ENCODE data around the gene OLFML1. TPM values are rescaled to one million over a fixed set of nuclear protein-coding genes. Genes with fewer than 3 reads are reported as not detected.
A peak's percentile ranks its signal among the peaks of the same experiment; 100 is the strongest.

The OLFML1 gene
- total RNA-seq, 1 donor: not detected

- Histone ChIP-seq H3K4me1 (ENCODE audit: insufficient read depth, low read length) (peaks cover 14% of the 10 kb centered on the region), H3K9me3 (ENCODE audit: low read depth, low read length) (no peaks in the 10 kb centered on the region)
Measured at GRCh38 chr11:7490535-7490934, 5.2 kb downstream of the OLFML1 start.

GRCh38 chr11:7492253-7492652 lies 6.9 kb downstream of the OLFML1 start:
- Histone ChIP-seq H3K4me1 (ENCODE audit: insufficient read depth, low read length) (peaks cover 29% of the 10 kb centered on the region), H3K4me3 (ENCODE audit: low read length) (no peak overlapping the region), H3K27me3 (ENCODE audit: insufficient read depth, low read length) (no peaks in the 10 kb centered on the region), H3K9me3 (ENCODE audit: low read depth, low read length) (no peaks in the 10 kb centered on the region)

More at GRCh38 chr11:7490535-7490934, 5.2 kb downstream of the OLFML1 start:
- Histone ChIP-seq H3K4me3 (ENCODE audit: low read length) (no peak overlapping the region), H3K27me3 (ENCODE audit: insufficient read depth, low read length) (no peaks in the 10 kb centered on the region)

GRCh38 chr11:7493670-7494069 lies 8.4 kb downstream of the OLFML1 start:
- Histone ChIP-seq H3K27me3 (ENCODE audit: insufficient read depth, low read length) (no peaks in the 10 kb centered on the region), H3K9me3 (ENCODE audit: low read depth, low read length) (no peaks in the 10 kb centered on the region), H3K4me3 (ENCODE audit: low read length) (no peak overlapping the region), H3K4me1 (ENCODE audit: insufficient read depth, low read length) (peaks cover 40% of the 10 kb centered on the region)

GRCh38 chr11:7494086-7494745 lies 8.9 kb downstream of the OLFML1 start:
- H3K4me1 ChIP-seq (ENCODE audit: insufficient read depth, low read length): peaks cover 43% of the 10 kb centered on the region
- no peaks in the 10 kb centered on the region for H3K27me3 ChIP-seq (ENCODE audit: insufficient read depth, low read length)
- H3K4me3 ChIP-seq (ENCODE audit: low read length): no peak overlapping the region
- no peaks in the 10 kb centered on the region for H3K9me3 ChIP-seq (ENCODE audit: low read depth, low read length)

GRCh38 chr11:7495882-7496551 lies 10.7 kb downstream of the OLFML1 start:
- no peaks in the 10 kb centered on the region for H3K9me3 ChIP-seq (ENCODE audit: low read depth, low read length)
- no peaks in the 10 kb centered on the region for H3K27me3 ChIP-seq (ENCODE audit: insufficient read depth, low read length)
- peaks cover 36% of the 10 kb centered on the region for H3K4me1 ChIP-seq (ENCODE audit: insufficient read depth, low read length)
- H3K4me3 ChIP-seq (ENCODE audit: low read length): no peak overlapping the region

- peaks cover 36% of the 10 kb centered on the region for H3K4me1 ChIP-seq (ENCODE audit: insufficient read depth, low read length)
- no peaks in the 10 kb centered on the region for H3K27me3 ChIP-seq (ENCODE audit: insufficient read depth, low read length)
- no peaks in the 10 kb centered on the region for H3K9me3 ChIP-seq (ENCODE audit: low read depth, low read length)
- H3K4me3 ChIP-seq (ENCODE audit: low read length): no peak overlapping the region
Measured at GRCh38 chr11:7498193-7498592, 12.9 kb downstream of the OLFML1 start.

- Histone ChIP-seq H3K4me1 (ENCODE audit: insufficient read depth, low read length) (peaks cover 31% of the 10 kb centered on the region), H3K9me3 (ENCODE audit: low read depth, low read length) (no peaks in the 10 kb centered on the region), H3K27me3 (ENCODE audit: insufficient read depth, low read length) (no peaks in the 10 kb centered on the region), H3K4me3 (ENCODE audit: low read length) (no peak overlapping the region)
Measured at GRCh38 chr11:7499081-7499480, 13.8 kb downstream of the OLFML1 start.

GRCh38 chr11:7500251-7500650 lies 14.9 kb downstream of the OLFML1 start:
- Histone ChIP-seq H3K9me3 (ENCODE audit: low read depth, low read length) (no peaks in the 10 kb centered on the region), H3K4me1 (ENCODE audit: insufficient read depth, low read length) (peaks cover 31% of the 10 kb centered on the region), H3K4me3 (ENCODE audit: low read length) (no peak overlapping the region), H3K27me3 (ENCODE audit: insufficient read depth, low read length) (no peaks in the 10 kb centered on the region)

GRCh38 chr11:7501251-7501650 lies 15.9 kb downstream of the OLFML1 start:
- Histone ChIP-seq H3K9me3 (ENCODE audit: low read depth, low read length) (no peaks in the 10 kb centered on the region), H3K4me1 (ENCODE audit: insufficient read depth, low read length) (peaks cover 22% of the 10 kb centered on the region), H3K4me3 (ENCODE audit: low read length) (no peak overlapping the region), H3K27me3 (ENCODE audit: insufficient read depth, low read length) (no peaks in the 10 kb centered on the region)

GRCh38 chr11:7501894-7502293 lies 16.6 kb downstream of the OLFML1 start:
- Histone ChIP-seq H3K9me3 (ENCODE audit: low read depth, low read length) (no peaks in the 10 kb centered on the region), H3K4me1 (ENCODE audit: insufficient read depth, low read length) (peaks cover 16% of the 10 kb centered on the region), H3K4me3 (ENCODE audit: low read length) (no peak overlapping the region), H3K27me3 (ENCODE audit: insufficient read depth, low read length) (no peaks in the 10 kb centered on the region)

GRCh38 chr11:7506243-7506642 lies 20.9 kb downstream of the OLFML1 start:
- H3K4me3 ChIP-seq (ENCODE audit: low read length): no peak overlapping the region
- H3K9me3 ChIP-seq (ENCODE audit: low read depth, low read length): no peaks in the 10 kb centered on the region
- peaks cover 3% of the 10 kb centered on the region for H3K4me1 ChIP-seq (ENCODE audit: insufficient read depth, low read length)
- no peaks in the 10 kb centered on the region for H3K27me3 ChIP-seq (ENCODE audit: insufficient read depth, low read length)

GRCh38 chr11:7508087-7508486 lies 22.8 kb downstream of the OLFML1 start:
- Histone ChIP-seq H3K9me3 (ENCODE audit: low read depth, low read length) (no peaks in the 10 kb centered on the region), H3K4me3 (ENCODE audit: low read length) (no peak overlapping the region), H3K27me3 (ENCODE audit: insufficient read depth, low read length) (no peaks in the 10 kb centered on the region), H3K4me1 (ENCODE audit: insufficient read depth, low read length) (peaks cover 22% of the 10 kb centered on the region)

- H3K4me1 ChIP-seq (ENCODE audit: insufficient read depth, low read length): peaks cover 32% of the 10 kb centered on the region
- H3K27me3 ChIP-seq (ENCODE audit: insufficient read depth, low read length): peaks cover 3% of the 10 kb centered on the region
- H3K4me3 ChIP-seq (ENCODE audit: low read length): no peak overlapping the region
- no peaks in the 10 kb centered on the region for H3K9me3 ChIP-seq (ENCODE audit: low read depth, low read length)
Measured at GRCh38 chr11:7509966-7510365, 24.7 kb downstream of the OLFML1 start.

- Histone ChIP-seq H3K4me1 (ENCODE audit: insufficient read depth, low read length) (peaks cover 38% of the 10 kb centered on the region), H3K4me3 (ENCODE audit: low read length) (no peak overlapping the region), H3K9me3 (ENCODE audit: low read depth, low read length) (no peaks in the 10 kb centered on the region), H3K27me3 (ENCODE audit: insufficient read depth, low read length) (peaks cover 7% of the 10 kb centered on the region)
Measured at GRCh38 chr11:7511401-7511800, 26.1 kb downstream of the OLFML1 start.

GRCh38 chr11:7512525-7513233 lies 27.4 kb downstream of the OLFML1 start:
- H3K27me3 ChIP-seq (ENCODE audit: insufficient read depth, low read length): peaks cover 7% of the 10 kb centered on the region
- H3K4me1 ChIP-seq (ENCODE audit: insufficient read depth, low read length): peaks cover 38% of the 10 kb centered on the region
- no peaks in the 10 kb centered on the region for H3K9me3 ChIP-seq (ENCODE audit: low read depth, low read length)
- H3K4me3 ChIP-seq (ENCODE audit: low read length): peak overlapping the region; percentile 92

Data from mononuclear cell (primary cell).